HepG2 (cell line): ENCODE measurements around the gene PCGF5. TPM values are rescaled to one million over a fixed set of nuclear protein-coding genes. Genes with fewer than 3 reads are reported as not detected.

Experiments used
- ATAC-seq: fragments of 200-7000 bp; cut with Tn5 transposase; 3 replicates; pipeline ENCODE4 v1.9.1; 2020; ENCODE audit warnings: mild to moderate bottlenecking, moderate library complexity
- BruUV-seq: library from RNA; stranded (reverse); fragments of 400-500 nt; replicated peaks from 2 replicates; lab custom pipeline; 2021; lab: Mats Ljungman, UMichigan
- CTCF ChIA-PET: fragments of 300-600 bp; formaldehyde crosslinking; extraction: SDS; loops from one replicate; lab custom pipeline; 2021; ENCODE audit warnings: low total read pairs, inconsistent platforms, low intra/inter-chr PET ratio; lab: Yijun Ruan, JAX
- POLR2A ChIA-PET: fragments of 350-600 bp; sonication (Branson Sonifier 250); formaldehyde crosslinking; loops from one replicate; lab custom pipeline; 2020; ENCODE audit warnings: antibody characterized with exemption, inconsistent platforms; lab: Yijun Ruan, JAX
- DNase-seq: peaks from one replicate; pipeline ENCODE4 v3.0.0-alpha.2; 2015; ENCODE audit warnings: low spot score
- FAIRE-seq: peaks from 3 replicates; lab custom pipeline; 2011; peaks lifted over from hg19 to GRCh38; lab: Jason Lieb, UNC
- H2AFZ ChIP-seq: one replicate; pipeline ENCODE4 v1.6.1; 2011; ENCODE audit warnings: low read length, inconsistent platforms
- H3K27ac ChIP-seq: fragments of 300-600 bp; 3 replicates; pipeline ENCODE4 v1.8.0; 2011; ENCODE audit warnings: mixed run types, mild to moderate bottlenecking, mixed read lengths, low read length, inconsistent platforms; ENCODE audit not compliant: insufficient read depth; ENCODE audit errors: extremely low read length
- H3K27me3 ChIP-seq, 2 experiments: fragments of 200-600 bp in 1 of 2; 2 replicates in 1 of 2; 3 replicates in 1 of 2; pipeline versions ENCODE4 v1.6.0 to v1.8.0; 2011; ENCODE audit warnings: low read length in 2 of 2, mild to moderate bottlenecking in 2 of 2, moderate library complexity in 2 of 2, inconsistent platforms in 1 of 2; ENCODE audit not compliant: insufficient read depth in 2 of 2, control insufficient read depth in 1 of 2
- H3K36me3 ChIP-seq, 2 experiments: fragments of 200-600 bp in 1 of 2; replicated peaks in 1 of 2; 2 replicates in 1 of 2; 3 replicates in 1 of 2; pipeline versions ENCODE4 v1.5.1 to v1.8.0; 2011; ENCODE audit warnings: low read length in 2 of 2, inconsistent platforms in 1 of 2; ENCODE audit not compliant: insufficient read depth in 2 of 2, control insufficient read depth in 1 of 2
- H3K4me1 ChIP-seq: 2 replicates; pipeline ENCODE4 v1.5.1; 2012; ENCODE audit warnings: low read length, inconsistent platforms; ENCODE audit not compliant: insufficient read depth
- H3K4me2 ChIP-seq: 2 replicates; pipeline ENCODE4 v1.6.0; 2011; ENCODE audit warnings: low read depth, low read length, inconsistent platforms
- H3K4me3 ChIP-seq, 3 experiments: fragments of 200-600 bp in 1 of 3; sonication (generic), shearing (Covaris generic) in 1 of 3; replicated peaks in 1 of 3; 2 replicates each; pipeline ENCODE4 v1.5.1; 2011 to 2016; ENCODE audit warnings: low read length in 3 of 3, inconsistent platforms in 2 of 3, low read depth in 2 of 3, mild to moderate bottlenecking in 2 of 3, control low read depth in 1 of 3, mixed read lengths in 1 of 3; ENCODE audit not compliant: insufficient read depth in 1 of 3
- H3K79me2 ChIP-seq: one replicate; pipeline ENCODE4 v1.6.1; 2011; ENCODE audit warnings: low read length, inconsistent platforms; ENCODE audit not compliant: insufficient read depth
- H3K9ac ChIP-seq: 2 replicates; pipeline ENCODE4 v1.6.0; 2011; ENCODE audit warnings: mild to moderate bottlenecking, low read depth, low read length, inconsistent platforms; ENCODE audit not compliant: insufficient read depth
- H3K9me3 ChIP-seq: 2 replicates; pipeline ENCODE4 v1.5.1; 2012; ENCODE audit warnings: mild to moderate bottlenecking, low read length
- H4K20me1 ChIP-seq: 2 replicates; pipeline ENCODE4 v1.6.0; 2011; ENCODE audit warnings: inconsistent platforms, mild to moderate bottlenecking, low read length, moderate library complexity; ENCODE audit not compliant: insufficient read depth
- ATF4 ChIP-seq, 2 experiments: fragments of 450-650 bp in 1 of 2; sonication (generic) in 1 of 2; formaldehyde crosslinking; IDR thresholded peaks; 2 replicates each; pipeline versions ENCODE4 v1.5.0 to v1.8.0; 2020 to 2022; ENCODE audit warnings: mild to moderate bottlenecking in 1 of 2, missing genetic modification reagents in 1 of 2
- CTCF ChIP-seq: sonication (generic); formaldehyde crosslinking; IDR thresholded peaks from 2 replicates; pipeline ENCODE4 v1.5.0; 2020; ENCODE audit warnings: mild to moderate bottlenecking, missing genetic modification reagents, moderate library complexity
- GRHL1 ChIP-seq: sonication (generic); formaldehyde crosslinking; conservative IDR thresholded peaks from 2 replicates; pipeline ENCODE4 v1.8.0; 2022; ENCODE audit warnings: missing genetic modification reagents
- MBD4 ChIP-seq: IDR thresholded peaks from 2 replicates; pipeline ENCODE4 v1.6.1; 2012; ENCODE audit warnings: low read length, inconsistent platforms, borderline replicate concordance
- MTF2 ChIP-seq: sonication (generic); formaldehyde crosslinking; IDR thresholded peaks from 2 replicates; pipeline ENCODE4 v1.5.0; 2020; ENCODE audit warnings: missing genetic modification reagents, borderline replicate concordance
- PPARG ChIP-seq: conservative IDR thresholded peaks from 2 replicates; pipeline ENCODE4 v1.6.1; 2016; ENCODE audit warnings: missing biosample characterization, missing genetic modification reagents
- PRPF4 ChIP-seq: fragments of 200-400 bp; formaldehyde crosslinking; IDR thresholded peaks from 2 replicates; pipeline ENCODE4 v1.6.1; 2016; ENCODE audit warnings: low read length, low read depth; ENCODE audit not compliant: poor library complexity, severe bottlenecking
- SMARCC2 ChIP-seq: fragments of 450-650 bp; IDR thresholded peaks from 2 replicates; pipeline ENCODE4 v1.6.1; 2017; ENCODE audit warnings: antibody characterized with exemption, mild to moderate bottlenecking
- TP53 ChIP-seq: sonication (generic); formaldehyde crosslinking; conservative IDR thresholded peaks from 2 replicates; pipeline ENCODE4 v1.4.0; 2020; ENCODE audit warnings: missing genetic modification reagents
- ZMYM4 ChIP-seq: sonication (generic); formaldehyde crosslinking; IDR thresholded peaks from 2 replicates; pipeline ENCODE4 v1.8.1; 2023; ENCODE audit warnings: mild to moderate bottlenecking, missing genetic modification reagents
- ZNF232 ChIP-seq: sonication (generic); formaldehyde crosslinking; IDR thresholded peaks from 2 replicates; pipeline ENCODE4 v1.4.0; 2020; ENCODE audit warnings: missing genetic modification reagents, borderline replicate concordance
- ZNF383 ChIP-seq: sonication (generic); formaldehyde crosslinking; IDR thresholded peaks from 2 replicates; pipeline ENCODE4 v1.4.0; 2020; ENCODE audit warnings: missing genetic modification reagents, mild to moderate bottlenecking, borderline replicate concordance
- ZNF780A ChIP-seq: sonication (generic); formaldehyde crosslinking; IDR thresholded peaks from 2 replicates; pipeline ENCODE4 v1.8.0; 2022; ENCODE audit warnings: mild to moderate bottlenecking, missing genetic modification reagents, moderate library complexity
- WGBS: methylation state at CpG from one replicate; pipeline ENCODE4 v1.1.6; 2017; ENCODE audit warnings: low lambda C conversion rate; 5-methylcytosine and 5-hydroxymethylcytosine counted together
- in situ Hi-C: cut with HindIII; loops from 2 replicates; pipeline ENCODE4 v1.10.0; 2017; ENCODE audit warnings: low pct_unique_long_range_greater_than_20kb; ENCODE audit not compliant: extremely low pct_ligation_motif_present
- intact Hi-C: fragments of 100-400 bp; cut with micrococcal nuclease; formaldehyde crosslinking; loops from one replicate; pipeline ENCODE4 v1.10.0; 2022; ENCODE audit not compliant: unreplicated experiment
- polyA plus RNA-seq, 8 experiments: library from polyadenylated mRNA; depleted of rRNA in 3 of 8; stranded (reverse) in 7 of 8; unstranded in 1 of 8; fragments of >200 nt; fragmentation: Illumina TruSeq in 4 of 8; extraction: Trizol in 4 of 8; gene quantifications; 2 replicates each; pipeline versions ENCODE4 v1.2.1 to v1.2.3, GENCODE V29; 2011 to 2016; ENCODE audit warnings: low read depth in 4 of 8, missing spikeins in 1 of 8, mixed read lengths in 1 of 8; ENCODE audit not compliant: insufficient read depth in 1 of 8
- total RNA-seq, 5 experiments: library from RNA; depleted of rRNA; stranded (reverse); fragments of >200 nt; fragmentation: Illumina TruSeq; extraction: Trizol; gene quantifications; 2 replicates each; pipeline ENCODE4 v1.2.3, GENCODE V29; 2016; ENCODE audit warnings: low read depth in 1 of 5

The PCGF5 gene
- total and polyA plus RNA-seq, 2 of the 13 experiments (the other 11 are each of a cell fraction or from before 2014, with no cell fraction given), result 61.3 to 138 TPM

GRCh38 chr10:91298224-91298871 is 77.9 kb downstream of the PCGF5 start (continued):
- no peak for TF ChIP-seq GRHL1 (CRISPR knock-in tag)
- TF ChIP-seq ZNF232 (CRISPR knock-in tag), result no peak
- peak; percentile 43; the same call in 1 of the 2 replicates for TF ChIP-seq ZMYM4 (CRISPR knock-in tag)
- no peak for TF ChIP-seq PRPF4
- TF ChIP-seq, all 625 proteins: peak for 47

GRCh38 chr10:91299999-91300575 is 79.6 kb downstream of the PCGF5 start:
- Histone ChIP-seq H3K9me3 (no peaks in the 10 kb centered on the region), H3K9ac (no peak overlapping the region), H2AFZ (no peak overlapping the region), H3K36me3 (no peaks in the 10 kb centered on the region), H3K4me3 (no peak overlapping the region), H4K20me1 (no peaks in the 10 kb centered on the region), H3K79me2 (no peaks in the 10 kb centered on the region), H3K4me1 (peaks cover 16% of the 10 kb centered on the region), H3K27me3 (no peaks in the 10 kb centered on the region), H3K4me2 (no peak overlapping the region), H3K27ac (no peak overlapping the region)
- intact Hi-C loops (loop anchor here (2.0 kb wide), 2 partner anchors 71 to 613 kb away; no protein-coding TSS in a partner anchor), in situ Hi-C loops (loop anchor here (5.0 to 10.0 kb wide), 2 partner anchors 72 to 255 kb away; no protein-coding TSS in a partner anchor)
- ATAC-seq (no peak), FAIRE-seq (no peak), DNase-seq (no peak)
- WGBS, result 0% methylated on average over 1 of the region's 1 CpG
- CTCF ChIA-PET, result no interaction called here
- POLR2A ChIA-PET, result no interaction called here
- no TSS peak for BruUV-seq
- TF ChIP-seq CTCF (no peak), MTF2 (no peak), ZNF383 (CRISPR knock-in tag) (no peak), TP53 (CRISPR knock-in tag) (no peak), MBD4 (no peak), SMARCC2 (no peak), ZNF780A (CRISPR knock-in tag) (no peak), PPARG (CRISPR knock-in tag) (no peak), ATF4 (CRISPR knock-in tag; IDR thresholded peaks at IDR 0.05) (peak in 1 of 2 experiments; percentile 94; a peak in 2 of 4 replicates)
